Measurements from ENCODE around the gene AP2A2. TPM values are rescaled to one million over a fixed set of nuclear protein-coding genes. Genes with fewer than 3 reads are reported as not detected.

Gene AP2A2
- total RNA-seq, 1 experiment from 2014 or later: 55.5 TPM

- DNase-seq (ENCODE audit: low read depth, low spot score) (no peak), ATAC-seq (no peak)
- ChIA-PET RAD21 (ENCODE audit: low non-redundant PET in 1 of 2, low total read pairs in 2 of 2, uncharacterized antibody in 2 of 2, unreplicated experiment in 2 of 2) (no interaction called here), POLR2A (interaction anchor here (0.7 kb wide), 1 partner anchor 19 kb away, joined by 3 read pairs; no protein-coding TSS in a partner anchor), CTCF (no interaction called here)
- H2AFZ ChIP-seq (ENCODE audit: low read depth, low read length, poor library complexity, severe bottlenecking): no peak overlapping the region
- no TSS peak for BruUV-seq (replicated peaks)
- TF ChIP-seq CTCF (IDR thresholded peaks at IDR 0.05 in 2 of 3, conservative IDR thresholded peaks at IDR 0.05 in 1 of 3; ENCODE audit: borderline replicate concordance in 1 of 3, insufficient read depth in 1 of 3, low read depth in 2 of 3, low read length in 2 of 3) (no peak), POLR2A (IDR thresholded peaks at IDR 0.05; ENCODE audit: borderline replicate concordance, extremely low read depth, insufficient read depth, insufficient read length) (no peak), CBX3 (IDR thresholded peaks at IDR 0.05; ENCODE audit: low read depth) (no peak), CEBPB (IDR thresholded peaks at IDR 0.05; ENCODE audit: low read depth) (no peak), JUND (IDR thresholded peaks at IDR 0.05) (no peak), SRF (IDR thresholded peaks at IDR 0.05; ENCODE audit: low read depth) (no peak), TCF7L2 (IDR thresholded peaks at IDR 0.05; ENCODE audit: borderline replicate concordance, extremely low read depth, insufficient read depth, insufficient read length) (no peak), SIN3A (IDR thresholded peaks at IDR 0.05; ENCODE audit: low read depth) (no peak), SP1 (IDR thresholded peaks at IDR 0.05; ENCODE audit: low read depth) (no peak), EZH2phosphoT487 (IDR thresholded peaks at IDR 0.05; ENCODE audit: borderline replicate concordance) (no peak), POLR2AphosphoS5 (IDR thresholded peaks at IDR 0.05; ENCODE audit: low read depth, low read length) (no peak), MAX (IDR thresholded peaks at IDR 0.05) (no peak), EZH2 (IDR thresholded peaks at IDR 0.05) (no peak), FOSL1 (IDR thresholded peaks at IDR 0.05; ENCODE audit: low read depth) (no peak)
- H3K4me1 ChIP-seq (ENCODE audit: control insufficient read depth in 1 of 2, insufficient read depth in 2 of 2, low read length in 2 of 2): no peaks in the 10 kb centered on the region
- H3K27me3 ChIP-seq (ENCODE audit: insufficient read depth, low read length): no peaks in the 10 kb centered on the region
- no peaks in the 10 kb centered on the region for H3K9me3 ChIP-seq (ENCODE audit: control insufficient read depth in 1 of 2, insufficient read depth in 1 of 2, low read depth in 1 of 2, low read length in 2 of 2)
- H3K79me2 ChIP-seq (ENCODE audit: insufficient read depth, low read length): no peaks in the 10 kb centered on the region
- no peaks in the 10 kb centered on the region for H3K9me2 ChIP-seq (ENCODE audit: insufficient read depth)
- no peak overlapping the region for H3K4me3 ChIP-seq (replicated peaks in 1 of 2; ENCODE audit: low read depth in 1 of 2, low read length in 2 of 2)
- H4K20me1 ChIP-seq (ENCODE audit: insufficient read depth): no peaks in the 10 kb centered on the region
- no peak overlapping the region for H3K27ac ChIP-seq (ENCODE audit: low read depth, low read length)
- H3K4me2 ChIP-seq (ENCODE audit: low read length): no peak overlapping the region
- intact Hi-C loops (cut with micrococcal nuclease): no loop called here
- H3K9ac ChIP-seq (ENCODE audit: low read length): no peak overlapping the region
- H3K36me3 ChIP-seq (ENCODE audit: control insufficient read depth in 1 of 2, insufficient read depth in 2 of 2, low read length in 2 of 2): peaks cover 0 to 4% of the 10 kb centered on the region in 2 experiments; a peak in 2 of 4 replicates
Observed at GRCh38 chr11:886568-886967, 39.1 kb upstream of the AP2A2 start.
